T1000 (cell line): Measurements from ENCODE around the gene SYNGAP1.

Experiments used
- DNase-seq: peaks from one replicate; lab custom pipeline; 2025; ENCODE audit warnings: mixed read lengths; lab: John Stamatoyannopoulos, UW

The SYNGAP1 gene

GRCh38 chr6:33404884-33405283 lies 15.0 kb upstream of the SYNGAP1 start:
- DNase-seq = no peak

- no peak for DNase-seq
Observed at GRCh38 chr6:33405386-33405940, 14.4 kb upstream of the SYNGAP1 start.

- no peak for DNase-seq
Observed at GRCh38 chr6:33406126-33406525, 13.7 kb upstream of the SYNGAP1 start.

- DNase-seq = no peak
Observed at GRCh38 chr6:33407132-33407718, 12.6 kb upstream of the SYNGAP1 start.

- DNase-seq = peak; percentile 99
Observed at GRCh38 chr6:33410050-33410710, 9.7 kb upstream of the SYNGAP1 start.

- DNase-seq = no peak
Observed at GRCh38 chr6:33410711-33411631, 8.9 kb upstream of the SYNGAP1 start, which contains the start of gene PHF1. Gene PHF1 (plus strand): TSS chr6:33411014. CDS start chr6:33412264, 1,250 bp downstream.

- DNase-seq = no peak
Observed at GRCh38 chr6:33411632-33412005, 8.2 kb upstream of the SYNGAP1 start.

- no peak for DNase-seq
Observed at GRCh38 chr6:33412140-33413009, 7.5 kb upstream of the SYNGAP1 start.

- no peak for DNase-seq
Observed at GRCh38 chr6:33413241-33414120, 6.4 kb upstream of the SYNGAP1 start.

- DNase-seq = no peak
Observed at GRCh38 chr6:33414592-33415271, 5.1 kb upstream of the SYNGAP1 start.

GRCh38 chr6:33415831-33416230 lies 4.0 kb upstream of the SYNGAP1 start:
- no peak for DNase-seq

GRCh38 chr6:33416386-33417127 lies 3.3 kb upstream of the SYNGAP1 start:
- no peak for DNase-seq

- peak; percentile 37 for DNase-seq
Observed at GRCh38 chr6:33417128-33417902, 2.5 kb upstream of the SYNGAP1 start.

GRCh38 chr6:33417903-33418689 lies 1.8 kb upstream of the SYNGAP1 start, which contains the start of gene CUTA:
Gene CUTA (minus strand): TSS chr6:33418107. CDS start chr6:33418000, 107 bp downstream.
- peak; percentile 99 for DNase-seq

GRCh38 chr6:33418690-33419291 lies 1.1 kb upstream of the SYNGAP1 start:
- DNase-seq = no peak

- no peak for DNase-seq
Observed at GRCh38 chr6:33420491-33421343, 852 bp downstream of the SYNGAP1 start.
